Stimulated activated CD4-positive, alpha-beta T cell treated with anti-CD3 and anti-CD28 coated beads, TNF-alpha, amount 100 ng/mL, for 24 hours (primary cell): ENCODE data around the gene PRL.

ENCODE experiments used
- DNase-seq, 3 experiments: peaks; one replicate each; pipeline ENCODE4 v3.0.0-alpha.2; 2020; ENCODE audit warnings: low read depth in 3 of 3

Gene PRL

DNA sequence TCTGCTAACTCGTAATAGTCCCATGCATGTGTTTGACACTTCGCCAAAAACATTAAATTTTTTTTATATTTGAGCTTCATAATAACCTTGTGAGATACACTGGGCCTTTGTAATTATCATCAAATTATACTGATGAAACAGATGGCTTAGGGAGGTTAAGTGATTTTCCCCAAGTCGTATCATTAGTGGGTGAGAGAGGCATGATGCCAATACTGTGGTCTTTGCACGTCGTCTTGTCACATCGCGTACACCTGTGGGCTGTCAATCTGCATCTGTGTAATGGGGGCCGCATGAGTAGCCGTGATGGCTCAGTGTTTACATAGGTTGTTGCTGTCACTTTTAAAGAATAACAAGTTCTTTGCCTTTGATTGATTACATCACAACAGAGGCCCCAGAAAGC, 1.7 kb downstream of the PRL start:
- no peak for DNase-seq

DNA sequence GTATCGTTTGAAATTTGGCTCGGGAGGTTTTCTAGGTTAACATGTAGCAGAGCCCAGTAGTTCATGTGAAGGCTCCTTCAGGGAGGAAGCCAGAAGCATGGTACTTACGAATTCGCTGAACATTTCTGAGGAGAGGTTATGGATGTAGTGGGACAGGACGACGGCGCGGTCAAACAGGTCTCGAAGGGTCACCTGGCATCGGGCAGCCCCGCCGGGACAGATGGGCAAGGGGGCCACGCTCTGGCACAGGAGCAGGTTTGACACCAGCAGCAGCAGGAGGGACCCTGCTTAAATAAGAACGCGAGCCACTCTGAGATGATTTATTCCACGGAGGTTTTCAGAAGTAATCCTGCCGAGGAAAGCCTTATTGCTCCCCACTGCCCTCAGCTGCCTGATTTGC, 2.5 kb downstream of the PRL start:
- no peak for DNase-seq

DNA sequence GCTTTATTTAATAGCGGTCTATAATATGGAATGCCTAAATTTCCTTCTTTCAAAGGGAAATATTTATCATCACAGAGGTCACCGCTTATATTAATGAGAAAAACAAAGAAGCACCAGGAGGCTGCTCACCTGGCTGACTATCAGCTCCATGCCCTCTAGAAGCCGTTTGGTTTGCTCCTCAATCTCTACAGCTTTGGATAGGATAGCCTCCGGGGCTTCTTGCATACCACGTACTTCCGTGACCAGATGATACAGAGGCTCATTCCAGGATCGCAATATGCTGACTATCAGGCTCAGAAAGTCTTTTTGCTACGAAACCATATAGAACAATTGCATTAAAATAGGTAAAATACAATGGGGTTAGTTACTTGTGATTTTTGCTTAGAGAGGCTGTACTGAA, 6.8 kb downstream of the PRL start:
- no peak for DNase-seq

DNA sequence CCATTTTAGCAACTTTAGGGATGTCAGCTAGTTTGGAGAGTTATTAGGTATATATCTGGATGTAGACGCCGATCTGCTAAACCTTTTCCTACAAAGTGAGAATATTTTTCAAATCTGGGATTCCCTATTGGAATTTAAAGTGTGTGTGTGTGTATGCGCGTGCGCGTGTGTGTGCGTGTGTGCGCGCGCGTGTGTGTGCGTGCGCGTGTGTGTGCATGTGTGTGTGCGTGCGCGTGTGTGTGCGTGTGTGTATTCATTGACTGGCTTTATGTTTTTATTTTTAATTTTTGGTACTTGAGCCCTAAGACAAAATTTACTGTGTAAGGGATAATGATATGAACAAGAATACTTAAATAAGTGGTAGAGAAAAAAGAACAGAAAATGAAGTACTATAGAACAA, 8.1 kb downstream of the PRL start:
- DNase-seq = no peak

DNA sequence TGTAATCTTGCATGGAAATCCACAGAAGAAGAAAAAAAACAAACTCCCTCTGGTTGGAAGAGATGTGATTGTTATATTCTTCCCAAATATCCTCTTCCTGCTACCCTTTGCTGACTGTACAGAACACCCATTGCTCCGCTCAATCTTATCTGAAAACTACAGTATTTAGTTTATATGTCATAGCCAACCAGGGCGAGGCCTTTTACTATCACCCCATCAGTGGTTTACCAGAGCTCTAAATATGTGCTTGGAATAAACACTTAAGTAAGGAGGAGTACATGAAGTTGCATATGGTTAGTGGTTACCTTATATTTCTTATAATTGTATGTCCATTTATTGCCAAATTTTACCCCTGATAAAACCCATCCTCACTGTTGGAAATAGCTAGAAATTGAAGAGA, 12.2 kb downstream of the PRL start:
- no peak for DNase-seq

DNA sequence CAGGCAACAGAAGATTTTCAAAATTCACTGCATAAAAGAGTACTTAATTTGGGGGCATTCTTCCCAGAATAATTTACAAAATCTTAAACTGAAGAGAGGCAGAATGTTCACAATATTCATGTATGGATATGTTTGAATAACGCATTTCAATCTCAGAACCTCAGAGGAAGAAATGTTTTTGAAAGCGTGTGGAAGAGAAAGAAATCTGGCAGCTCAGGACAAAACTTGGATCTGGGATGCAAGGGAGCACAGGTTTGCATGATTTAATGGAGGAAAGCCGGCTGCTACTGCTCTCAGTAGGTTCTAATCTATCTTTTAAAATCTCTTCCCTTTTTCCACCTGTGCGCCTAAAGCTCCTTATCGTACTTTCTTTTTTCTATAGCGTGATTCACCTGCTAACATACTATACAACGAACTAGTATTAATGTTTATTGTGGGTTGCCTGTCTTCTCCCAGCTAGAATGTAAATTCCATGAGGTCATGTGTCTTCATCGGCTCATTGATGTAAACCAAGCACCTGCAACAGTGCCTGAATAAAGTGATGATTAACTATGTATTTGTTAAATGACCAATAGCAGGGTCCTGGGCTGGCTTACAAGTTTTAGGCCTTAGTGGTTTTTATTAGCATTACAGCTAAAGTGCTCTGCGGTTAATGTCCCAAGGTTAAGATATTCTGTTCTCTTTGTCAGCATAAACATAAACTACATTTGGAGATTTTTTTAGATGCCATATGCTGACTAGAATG, 15.3 kb downstream of the PRL start:
- DNase-seq = no peak

DNA sequence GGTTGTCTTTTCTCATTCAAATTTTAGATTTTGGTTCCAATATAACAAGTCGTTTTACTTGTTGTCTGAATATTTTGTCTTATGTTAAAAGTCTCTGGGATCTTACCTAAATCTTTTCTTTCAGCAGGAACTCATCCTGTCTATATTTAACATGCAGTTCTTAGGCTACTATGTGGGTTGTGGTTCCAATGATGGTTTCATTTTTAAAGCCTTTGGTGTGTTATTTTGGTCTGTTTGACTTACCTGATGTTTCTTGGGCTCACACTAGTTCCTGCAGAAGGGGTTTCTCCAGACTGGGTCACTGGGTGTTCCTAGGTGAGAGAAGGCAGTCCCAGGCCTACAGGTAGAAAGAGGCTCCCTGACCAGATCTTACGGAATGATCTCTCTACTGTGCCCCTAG, 17.4 kb downstream of the PRL start:
- no peak for DNase-seq

DNA sequence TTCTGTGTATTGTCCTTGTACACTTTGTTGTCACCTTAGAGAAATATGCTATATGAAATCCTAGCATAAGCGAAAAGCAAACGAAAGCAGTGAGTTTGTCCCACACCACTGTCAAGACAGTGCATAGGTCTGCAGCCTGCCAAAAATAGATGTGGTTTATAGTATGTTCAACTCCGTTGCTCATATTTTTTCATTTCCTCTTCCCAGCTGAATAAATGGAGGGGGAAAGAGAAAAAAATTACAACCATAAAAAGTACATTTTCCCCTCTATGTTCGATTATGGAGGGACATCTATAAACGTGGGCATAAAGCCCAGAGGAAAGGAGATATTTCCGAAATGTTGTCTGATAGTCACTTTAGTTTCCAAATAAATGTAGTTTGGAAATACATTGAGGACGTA, 25.8 kb downstream of the PRL start:
- DNase-seq = no peak

DNA sequence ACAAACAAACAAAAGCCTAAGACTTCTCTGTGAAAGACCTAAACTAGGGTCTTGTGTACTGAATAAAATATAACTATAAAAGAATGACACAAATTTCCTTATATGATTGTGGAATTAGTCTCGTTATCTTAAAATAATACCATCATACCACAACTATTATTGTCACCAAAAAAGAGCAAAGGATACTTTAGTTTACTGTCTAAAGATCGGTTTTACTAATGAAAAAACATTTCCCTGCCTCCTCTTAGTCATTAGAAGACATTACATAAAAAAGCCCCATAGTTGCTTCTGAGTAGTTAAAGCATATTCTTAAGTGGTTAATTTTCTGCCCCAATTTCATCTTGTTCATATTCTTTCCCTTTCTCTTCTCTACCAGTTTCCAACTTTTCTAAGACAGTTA, 33.1 kb downstream of the PRL start:
- no peak for DNase-seq

DNA sequence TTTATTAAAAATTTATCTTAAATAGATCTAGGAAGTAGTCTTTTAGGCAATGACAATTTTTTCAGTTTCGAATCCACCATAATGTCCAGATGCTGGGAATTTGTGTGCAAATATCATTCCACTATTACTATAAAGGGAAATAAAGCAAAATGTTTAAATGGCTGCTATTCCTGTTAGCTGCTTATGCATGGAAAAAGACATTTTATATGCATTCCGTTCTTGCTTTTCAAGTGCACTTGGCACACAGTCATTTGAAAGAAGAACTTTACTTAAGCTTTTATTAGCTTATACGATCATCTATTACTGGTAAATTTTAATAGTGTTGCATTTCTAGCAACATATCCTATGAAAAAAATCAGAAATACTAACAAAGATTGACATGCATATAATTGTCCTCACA, 42.0 kb downstream of the PRL start:
- no peak for DNase-seq

DNA sequence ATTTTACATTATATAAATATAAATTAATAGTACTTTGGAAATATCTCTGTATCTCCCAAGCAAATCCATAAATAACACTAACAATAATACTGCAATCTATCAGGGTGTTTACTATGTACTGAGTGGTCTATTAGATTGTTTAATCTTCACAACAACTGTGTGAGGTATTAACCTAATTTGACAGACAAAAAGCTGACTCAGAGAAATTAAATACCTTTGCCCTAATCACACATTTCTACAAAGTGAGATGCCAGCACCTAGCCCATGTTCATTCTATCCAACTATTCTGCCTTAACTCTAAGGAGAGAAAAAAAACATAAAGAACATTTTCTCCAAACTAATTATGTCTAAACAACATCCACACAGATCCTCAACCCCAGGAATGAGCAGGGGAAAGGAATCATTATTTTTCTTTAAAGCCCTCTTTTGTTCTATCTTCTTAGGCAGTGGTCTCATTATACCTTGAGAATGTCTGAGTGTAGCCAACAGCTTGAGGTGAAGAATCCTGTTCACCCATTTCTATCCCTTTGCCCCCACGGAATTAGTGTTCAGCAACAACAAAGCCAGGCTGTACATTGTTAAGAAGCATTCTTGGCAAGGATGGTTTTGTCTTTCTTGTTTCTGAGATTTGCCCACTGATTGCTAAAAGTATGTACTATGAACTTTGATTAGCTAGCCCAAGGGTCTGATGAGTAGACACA, 42.7 kb downstream of the PRL start:
- no peak for DNase-seq

DNA sequence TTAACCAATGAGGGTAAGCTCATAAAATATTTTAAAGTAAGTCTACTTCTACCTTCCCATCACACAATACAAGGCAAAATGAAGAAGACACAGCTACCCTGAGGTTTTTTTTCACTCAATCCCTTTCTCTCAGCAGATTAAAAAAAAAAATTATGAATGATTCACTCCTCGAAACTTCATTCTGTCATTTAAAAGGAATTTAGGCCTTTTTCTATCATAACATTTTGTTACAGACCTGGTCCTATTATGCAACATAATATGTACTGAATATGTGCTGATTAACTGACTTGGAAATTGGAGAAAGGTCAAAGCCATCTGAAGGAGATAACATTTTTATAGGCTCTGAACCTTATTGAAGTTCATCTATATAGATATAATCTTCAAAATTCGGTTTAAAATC, 45.5 kb downstream of the PRL start:
- no peak for DNase-seq

DNA sequence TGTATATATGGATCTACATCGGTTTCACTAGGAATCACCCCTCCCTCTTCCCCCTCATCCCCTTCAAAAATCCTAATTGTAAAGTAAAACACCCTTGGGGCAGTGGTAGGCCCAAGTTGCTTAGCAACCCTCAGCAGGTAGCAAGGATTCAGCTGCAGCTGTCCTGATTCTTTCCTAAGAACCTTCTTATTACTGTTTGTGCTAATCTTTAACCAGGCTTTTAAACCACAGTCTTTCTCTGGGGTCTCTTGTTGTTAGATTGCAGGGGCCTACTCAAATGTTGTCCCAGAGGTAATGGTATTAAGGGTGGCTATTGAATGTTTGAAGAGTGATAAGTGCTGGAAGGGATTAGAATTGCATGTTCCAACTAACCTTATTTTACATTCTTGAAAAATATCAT, 46.4 kb downstream of the PRL start:
- DNase-seq = no peak

DNA sequence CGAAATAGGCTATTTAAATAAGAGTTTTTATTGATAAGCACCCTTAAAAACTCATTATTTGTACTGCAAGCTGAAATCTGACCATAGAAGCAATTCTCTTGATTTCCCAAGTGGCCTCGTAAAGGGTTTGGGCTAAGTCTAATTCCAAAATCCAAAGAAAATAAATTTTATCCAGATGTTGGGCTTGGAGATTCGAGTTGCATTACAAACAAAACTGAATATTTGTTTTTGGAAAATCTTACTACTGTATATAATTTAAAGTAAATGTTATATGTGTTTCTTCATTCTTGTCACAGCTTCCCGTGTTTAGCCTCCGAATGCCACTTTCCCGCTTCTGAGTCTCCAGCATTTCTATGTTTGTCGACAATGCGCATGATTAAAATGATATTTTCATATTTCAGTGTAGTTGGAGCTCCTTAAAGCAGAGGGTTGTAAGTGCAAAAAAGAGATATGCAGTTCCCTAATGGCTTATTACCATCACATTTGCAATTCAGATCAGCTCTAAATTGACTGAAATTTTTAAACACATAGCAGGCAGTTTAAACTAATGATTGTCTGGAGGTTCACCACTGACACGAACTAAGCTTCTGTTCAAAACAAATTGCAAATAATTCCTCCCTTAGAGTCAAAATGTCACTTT, 47.0 kb downstream of the PRL start:
- DNase-seq = no peak

DNA sequence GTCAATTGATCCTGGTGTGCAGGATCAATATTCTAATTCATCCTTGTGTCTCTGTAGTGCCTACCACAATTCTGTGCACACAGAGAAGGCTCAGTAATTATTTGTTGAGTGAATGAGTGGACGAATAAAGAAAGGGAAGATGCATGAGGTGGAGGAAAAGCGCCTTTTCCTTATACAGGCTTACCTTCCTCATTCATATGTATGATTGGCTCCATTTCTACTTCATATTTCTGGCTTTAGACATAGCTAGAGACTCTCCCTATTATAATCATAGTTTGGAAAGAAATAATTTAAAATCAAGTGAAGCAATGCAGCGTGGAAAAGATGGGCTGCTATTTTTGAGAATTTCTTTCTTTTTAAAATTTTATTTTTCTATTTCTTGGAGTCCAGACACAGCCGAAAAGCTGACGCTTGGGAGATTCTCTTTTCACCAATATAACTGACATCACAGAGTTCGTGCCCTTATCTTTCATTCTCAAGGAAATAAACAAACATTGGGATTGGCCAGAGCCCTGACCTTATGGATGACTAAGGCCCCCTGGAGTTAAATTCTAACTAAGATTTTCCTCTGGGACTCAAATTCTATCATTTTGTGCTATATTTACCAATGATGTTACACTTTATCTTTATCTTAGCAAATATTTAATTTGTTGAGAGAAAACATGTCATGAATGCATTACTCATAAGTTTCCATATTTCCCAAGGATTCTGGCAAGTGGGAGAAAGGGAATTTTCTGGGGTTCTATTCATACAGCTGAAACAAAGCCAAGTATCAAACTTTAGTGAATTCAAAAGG, 48.1 kb downstream of the PRL start:
- DNase-seq = no peak

DNA sequence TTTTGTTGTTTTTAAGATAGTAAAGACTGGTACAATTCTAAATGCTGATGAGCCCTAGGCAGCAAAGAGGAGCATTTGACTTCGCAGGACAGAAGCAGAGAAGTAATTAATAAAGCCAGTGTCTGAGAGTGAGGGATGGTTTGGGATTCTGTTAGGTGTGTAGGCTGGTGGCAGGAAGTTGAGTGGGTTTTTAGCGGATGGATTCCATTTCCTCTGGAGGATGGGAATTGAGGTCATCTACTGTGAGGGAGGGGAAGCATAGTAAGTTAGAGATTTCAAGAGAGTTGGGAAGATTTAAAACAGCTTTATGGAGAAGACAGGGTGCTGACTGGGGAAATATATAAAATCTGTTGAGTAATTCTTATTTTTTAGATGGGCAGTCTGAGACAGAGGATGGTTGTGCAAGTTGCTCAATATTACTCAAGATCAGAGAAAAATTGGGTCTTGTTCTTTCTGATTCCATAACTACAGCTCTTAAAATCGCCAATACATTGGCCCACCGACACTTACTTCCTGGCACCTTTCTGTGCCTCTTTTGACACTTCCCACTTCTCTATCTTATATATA, 48.8 kb downstream of the PRL start:
- no peak for DNase-seq

DNA sequence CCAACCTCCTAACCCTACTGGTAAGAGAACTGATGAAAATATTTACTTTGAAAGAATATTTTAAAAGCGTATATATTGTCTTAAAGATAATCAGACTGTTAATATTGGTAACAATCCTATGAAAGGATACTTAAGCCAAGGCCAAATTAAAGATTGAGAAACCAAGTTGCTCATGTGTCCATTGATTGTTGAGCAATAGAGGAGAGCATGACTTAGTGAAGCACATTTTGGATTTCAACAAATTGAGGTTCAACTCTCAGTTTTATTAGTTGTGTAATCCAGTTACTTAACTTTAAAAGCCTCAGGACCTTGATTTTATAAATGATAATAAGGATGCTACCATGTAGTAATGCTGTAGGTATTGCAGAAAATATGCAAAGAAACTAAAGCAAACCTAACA, 56.8 kb downstream of the PRL start:
- no peak for DNase-seq

DNA sequence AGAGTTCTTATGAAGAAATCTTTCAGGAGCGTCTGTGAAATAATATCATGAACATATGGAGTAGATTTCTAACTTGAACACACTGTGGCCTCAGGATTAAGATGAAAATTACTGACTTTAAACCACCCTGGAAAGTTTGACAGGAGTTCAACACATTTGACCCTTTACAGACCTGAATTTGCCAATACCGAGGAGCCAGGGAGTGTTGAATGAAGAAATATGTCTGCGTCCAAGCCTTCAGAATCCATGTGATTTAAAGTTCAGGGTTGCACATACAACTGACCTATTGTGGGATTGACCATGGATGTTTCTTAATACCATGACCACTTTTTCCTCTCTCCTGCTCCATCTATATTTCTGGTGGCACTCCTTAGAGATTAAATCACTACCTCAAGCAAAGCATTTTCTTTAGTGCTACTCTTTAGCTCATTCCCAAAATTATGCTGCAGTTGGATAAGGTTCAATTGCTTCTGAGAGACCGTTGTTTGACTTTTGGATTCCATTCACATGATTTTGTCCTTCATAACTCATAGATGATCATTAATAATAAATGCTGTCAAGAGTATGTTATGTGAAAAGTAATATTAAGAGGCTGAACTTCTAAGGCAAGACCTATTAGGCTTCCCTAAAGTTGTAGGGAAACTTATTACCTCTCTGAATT, 57.4 kb downstream of the PRL start:
- DNase-seq = no peak

DNA sequence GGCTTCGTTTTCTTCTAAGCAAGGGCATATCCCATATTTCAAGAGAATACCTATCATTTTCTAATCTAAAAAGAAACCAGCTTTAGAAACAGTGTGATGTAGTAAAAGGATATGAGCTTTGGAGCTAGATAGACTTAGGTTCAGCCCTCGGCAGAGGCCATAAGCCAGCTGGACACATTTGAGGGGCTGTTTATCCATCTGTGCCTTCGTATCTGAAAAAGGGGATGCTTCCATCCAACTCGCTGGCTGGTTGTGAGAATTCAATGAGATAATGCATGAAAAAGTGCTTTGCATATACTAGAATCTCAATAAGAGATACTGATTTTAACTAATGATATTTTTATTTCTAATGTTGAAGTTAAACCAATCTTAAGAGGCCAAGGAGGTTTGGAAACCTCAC, 58.0 kb downstream of the PRL start:
- no peak for DNase-seq

DNA sequence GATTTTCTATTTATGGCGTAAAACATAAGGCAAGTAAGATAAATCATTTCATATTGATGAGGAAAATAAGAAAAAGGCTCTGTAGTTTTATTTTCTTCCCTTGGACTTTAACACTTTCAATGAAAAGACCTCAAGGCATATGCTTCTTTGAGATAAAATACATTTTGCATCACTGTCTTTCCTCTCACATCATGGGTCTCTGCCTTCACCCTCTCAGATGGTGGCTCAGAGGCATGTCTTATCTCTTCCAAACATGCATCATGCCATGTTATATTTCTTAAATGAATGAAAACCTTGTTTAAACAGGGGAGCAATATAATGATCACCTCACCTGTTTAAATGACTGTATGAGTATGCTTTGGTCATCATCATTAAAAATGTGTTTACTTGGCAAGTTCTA, 59.3 kb downstream of the PRL start:
- DNase-seq = no peak
